ENCODE results near the gene LARGE1. TPM values are rescaled to one million over a fixed set of nuclear protein-coding genes. Genes with fewer than 3 reads are reported as not detected.

The LARGE1 gene
- total and polyA plus RNA-seq, 7 donors = 14.9 to 91.6 (median 46.1) TPM

GRCh38 chr22:33382436-33382835 lies 537.8 kb downstream of the LARGE1 start:
- ATAC-seq = no peak
- Histone ChIP-seq H3K27me3 (ENCODE audit: insufficient read depth in 3 of 3, low read length in 2 of 3) (no peaks in the 10 kb centered on the region), H3K4me3 (no peak overlapping the region), H3K27ac (no peak overlapping the region), H3K4me1 (no peaks in the 10 kb centered on the region), H3K9me3 (peaks cover 8% of the 10 kb centered on the region), H3K36me3 (ENCODE audit: insufficient read depth in 1 of 2, low read depth in 1 of 2) (peaks cover 0 to 17% of the 10 kb centered on the region in 2 donors)
- WGBS, 3 donors = 67 to 83% (median 75%) methylated on average over 8 of the region's 8 CpGs
- intact Hi-C loops (cut with DNase I) = no loop called here
- no peak for TF ChIP-seq CTCF (IDR thresholded peaks at IDR 0.05)
- DNase-seq = no peak

GRCh38 chr22:33381531-33382406 lies 538.5 kb downstream of the LARGE1 start:
- Histone ChIP-seq H3K9me3 (peaks cover 8% of the 10 kb centered on the region), H3K4me3 (no peak overlapping the region), H3K36me3 (ENCODE audit: insufficient read depth in 1 of 2, low read depth in 1 of 2) (peaks cover 0 to 17% of the 10 kb centered on the region in 2 donors), H3K27me3 (ENCODE audit: insufficient read depth in 3 of 3, low read length in 2 of 3) (no peaks in the 10 kb centered on the region), H3K4me1 (no peaks in the 10 kb centered on the region), H3K27ac (no peak overlapping the region)
- intact Hi-C loops (cut with DNase I) = no loop called here
- ATAC-seq = no peak
- 77 to 85% (median 78%) methylated on average over 10 of the region's 10 CpGs for WGBS, 3 donors
- no peak for TF ChIP-seq CTCF (IDR thresholded peaks at IDR 0.05)
- DNase-seq = no peak

GRCh38 chr22:33380789-33381530 lies 539.3 kb downstream of the LARGE1 start:
- no peak overlapping the region for H3K4me3 ChIP-seq
- no peak for TF ChIP-seq CTCF (IDR thresholded peaks at IDR 0.05)
- H3K9me3 ChIP-seq = peaks cover 8% of the 10 kb centered on the region
- no peaks in the 10 kb centered on the region for H3K27me3 ChIP-seq (ENCODE audit: insufficient read depth in 3 of 3, low read length in 2 of 3)
- 77 to 84% (median 79%) methylated on average over 4 of the region's 4 CpGs for WGBS, 3 donors
- intact Hi-C loops (cut with DNase I) = no loop called here
- ATAC-seq (no peak), DNase-seq (no peak)
- H3K36me3 ChIP-seq (ENCODE audit: insufficient read depth in 1 of 2, low read depth in 1 of 2) = peaks cover 0 to 17% of the 10 kb centered on the region in 2 donors
- no peaks in the 10 kb centered on the region for H3K4me1 ChIP-seq
- no peak overlapping the region for H3K27ac ChIP-seq

- no peaks in the 10 kb centered on the region for H3K27me3 ChIP-seq (ENCODE audit: insufficient read depth in 3 of 3, low read length in 2 of 3)
- no peaks in the 10 kb centered on the region for H3K4me1 ChIP-seq
- H3K27ac ChIP-seq = no peak overlapping the region
- intact Hi-C loops (cut with DNase I) = no loop called here
- DNase-seq = no peak
- H3K9me3 ChIP-seq = peaks cover 8% of the 10 kb centered on the region
- no peak for TF ChIP-seq CTCF (IDR thresholded peaks at IDR 0.05)
- no peak overlapping the region for H3K4me3 ChIP-seq
- WGBS, 3 donors = 95 to 97% (median 96%) methylated on average over 2 of the region's 2 CpGs
- no peak for ATAC-seq
- peaks cover 0 to 17% of the 10 kb centered on the region in 2 donors for H3K36me3 ChIP-seq (ENCODE audit: insufficient read depth in 1 of 2, low read depth in 1 of 2)
Observed at GRCh38 chr22:33379836-33380235, 540.4 kb downstream of the LARGE1 start.
